Small intestine (tissue), 16 donors: ENCODE results near the gene CRYGC. TPM values are rescaled to one million over a fixed set of nuclear protein-coding genes. Genes with fewer than 3 reads are reported as not detected.

Source experiments
- DNase-seq, 2 donors: peaks; one replicate each; pipeline versions ENCODE4 v3.0.0 to v3.0.0-alpha.2; 2013
- FAIRE-seq: peaks from 2 replicates; lab custom pipeline; 2012; peaks lifted over from hg19 to GRCh38; lab: Jason Lieb, UNC
- H3K27ac ChIP-seq, 3 donors: one replicate each; pipeline ENCODE4 v1.5.1; 2013; ENCODE audit warnings: low read length in 2 of 3, mild to moderate bottlenecking in 2 of 3, control low read depth in 1 of 3, inconsistent platforms in 1 of 3, low read depth in 1 of 3, moderate library complexity in 1 of 3
- H3K27me3 ChIP-seq, 3 donors: one replicate each; pipeline ENCODE4 v1.6.1; 2013; ENCODE audit warnings: low read length in 3 of 3, inconsistent platforms in 1 of 3; ENCODE audit not compliant: control insufficient read depth in 3 of 3, insufficient read depth in 3 of 3
- H3K36me3 ChIP-seq, 3 donors: one replicate each; pipeline ENCODE4 v1.6.1; 2013; ENCODE audit warnings: low read length in 3 of 3, inconsistent platforms in 1 of 3, low read depth in 1 of 3, mild to moderate bottlenecking in 1 of 3, moderate library complexity in 1 of 3; ENCODE audit not compliant: control insufficient read depth in 3 of 3, insufficient read depth in 2 of 3
- H3K4me1 ChIP-seq, 3 donors: one replicate each; pipeline ENCODE4 v1.6.1; 2013; ENCODE audit warnings: low read length in 2 of 3, inconsistent platforms in 1 of 3, low read depth in 1 of 3, mild to moderate bottlenecking in 1 of 3, moderate library complexity in 1 of 3; ENCODE audit not compliant: control insufficient read depth in 3 of 3, insufficient read depth in 2 of 3
- H3K4me3 ChIP-seq, 3 donors: one replicate each; pipeline ENCODE4 v1.5.1; 2013; ENCODE audit warnings: low read length in 3 of 3, control low read depth in 1 of 3, inconsistent platforms in 1 of 3, low read depth in 1 of 3, mild to moderate bottlenecking in 1 of 3, moderate library complexity in 1 of 3
- H3K9me3 ChIP-seq, 2 donors: one replicate each; pipeline ENCODE4 v1.6.1; 2013; ENCODE audit warnings: low read depth in 1 of 2, low read length in 1 of 2; ENCODE audit not compliant: control insufficient read depth in 2 of 2, insufficient read depth in 1 of 2
- WGBS, 3 donors: extraction: QIAGEN DNeasy Blood & Tissue Kit; methylation state at CpG; one replicate each; pipeline ENCODE4 v1.1.7; 2013; 5-methylcytosine and 5-hydroxymethylcytosine counted together
- long read RNA-seq, 10 donors: transcript quantifications; one replicate each; lab custom pipeline, GENCODE V29; 2026
- polyA plus RNA-seq, 4 donors: library from polyadenylated mRNA; stranded (reverse) in 3 of 4; unstranded in 1 of 4; fragments of 200-250 nt in 3 of 4; fragments of 120-200 nt in 1 of 4; gene quantifications; one replicate each; pipeline versions ENCODE4 v1.2.1 to v1.2.3, GENCODE V29; 2013
- donor health status: healthy with polysubstance abuse.
- donor health status: control.
- donor health status: control.
- donor health status: Bipolar disorder and iron deficiency.
- donor health status: healthy.

Gene CRYGC, protein sequence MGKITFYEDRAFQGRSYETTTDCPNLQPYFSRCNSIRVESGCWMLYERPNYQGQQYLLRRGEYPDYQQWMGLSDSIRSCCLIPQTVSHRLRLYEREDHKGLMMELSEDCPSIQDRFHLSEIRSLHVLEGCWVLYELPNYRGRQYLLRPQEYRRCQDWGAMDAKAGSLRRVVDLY
- polyA plus RNA-seq: not detected
- long read RNA-seq, donor 1: 0 reads
- long read RNA-seq, donor 2: 0 reads
- long read RNA-seq, donor 3: 0 reads
- long read RNA-seq, donor 4: 0 reads
- long read RNA-seq, donor 5: 0 reads
- long read RNA-seq, donor 6: 0 reads
- long read RNA-seq, donor 7: 0 reads
- long read RNA-seq, donor 8: 0 reads
- long read RNA-seq, donor 9: 0 reads
- long read RNA-seq, donor 10, partial matches to known transcripts: 0 of 1 reads
- long read RNA-seq, donor 10, other reads (novel, unspliced or antisense): 0 of 1 reads

- DNase-seq (peak; percentile 92 to 95), FAIRE-seq (peak; percentile 85)
- Histone ChIP-seq H3K4me1 (peaks cover 0 to 28% (median 8%) of the 10 kb centered on the region in 3 donors), H3K36me3 (no peaks in the 10 kb centered on the region), H3K9me3 (no peaks in the 10 kb centered on the region), H3K27ac (peak within 1 kb of the TSS; percentile 32 to 83 (median 47)), H3K4me3 (no peak within 1 kb of the TSS), H3K27me3 (no peaks in the 10 kb centered on the region)
- 36 to 62% (median 46%) methylated on average over 19 of the region's 19 CpGs for WGBS, 3 donors
Measured at GRCh38 chr2:208129744-208130711, at the start of gene CRYGC. TSS of gene CRYGC (minus strand) at chr2:208129828. CDS start at chr2:208129792, 36 bp downstream.

- H3K9me3 ChIP-seq: no peaks in the 10 kb centered on the region
- DNase-seq: peak in 1 of 2 donors; percentile 29
Measured at GRCh38 chr2:208179028-208179609, 49.5 kb upstream of the CRYGC start.

GRCh38 chr2:208175840-208176153 lies 46.2 kb upstream of the CRYGC start:
- FAIRE-seq: no peak
- Histone ChIP-seq H3K27ac (no peak overlapping the region), H3K4me3 (no peak overlapping the region), H3K27me3 (no peaks in the 10 kb centered on the region), H3K9me3 (no peaks in the 10 kb centered on the region), H3K36me3 (no peaks in the 10 kb centered on the region), H3K4me1 (no peaks in the 10 kb centered on the region)
- DNase-seq: no peak
- 72 to 83% (median 77%) methylated on average over 6 of the region's 6 CpGs for WGBS, 3 donors

More at GRCh38 chr2:208179028-208179609, 49.5 kb upstream of the CRYGC start:
- 41 to 54% (median 48%) methylated on average over 4 of the region's 4 CpGs for WGBS, 3 donors
- no peak overlapping the region for H3K4me3 ChIP-seq
- H3K27me3 ChIP-seq: peaks cover 0 to 3% (median 0%) of the 10 kb centered on the region in 3 donors
- no peak for FAIRE-seq
- H3K27ac ChIP-seq: no peak overlapping the region
- H3K4me1 ChIP-seq: no peaks in the 10 kb centered on the region
- H3K36me3 ChIP-seq: no peaks in the 10 kb centered on the region

DNA sequence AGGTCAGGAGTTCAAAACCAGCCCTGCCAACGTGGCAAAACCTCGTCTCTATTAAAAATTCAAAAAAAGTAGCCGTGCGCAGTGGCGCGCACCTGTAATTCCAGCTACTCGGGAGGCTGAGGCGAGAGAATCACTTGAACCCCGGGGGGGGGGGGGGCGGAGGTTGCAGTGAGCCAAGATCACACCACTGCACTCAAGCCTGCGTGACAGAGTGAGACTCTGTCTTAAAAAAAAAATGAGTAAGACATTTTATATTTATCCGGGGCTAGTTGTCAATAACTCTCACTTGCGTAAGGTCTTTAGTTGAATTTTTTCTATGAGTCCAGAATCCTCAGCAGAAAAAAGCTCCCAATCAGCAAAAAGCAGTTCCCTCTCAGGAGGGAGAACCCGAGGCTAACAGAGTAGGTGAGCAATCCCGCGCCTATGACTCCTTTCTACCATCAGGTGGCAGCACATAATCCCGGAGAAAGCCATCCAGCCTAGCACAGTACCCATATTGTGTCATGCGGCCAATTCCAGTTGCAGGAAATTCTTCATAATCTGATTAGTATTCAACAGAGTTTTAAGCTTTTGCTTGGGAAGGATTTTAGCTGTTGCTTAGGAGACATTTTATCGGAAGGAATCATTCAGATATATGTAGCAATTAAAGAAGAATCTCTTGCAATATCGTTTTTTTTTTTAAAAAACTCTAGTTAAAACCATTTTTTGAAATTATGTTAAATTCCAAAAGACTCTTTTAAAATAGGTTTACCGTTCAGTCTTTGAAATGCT lies 45.6 kb upstream of the CRYGC start:
- peak; percentile 80 to 88 for DNase-seq
- H3K27me3 ChIP-seq: no peaks in the 10 kb centered on the region
- FAIRE-seq: no peak
- H3K36me3 ChIP-seq: no peaks in the 10 kb centered on the region
- H3K9me3 ChIP-seq: no peaks in the 10 kb centered on the region
- 35 to 42% (median 40%) methylated on average over 20 to 21 of the region's 21 CpGs for WGBS, 3 donors
- no peak overlapping the region for H3K4me3 ChIP-seq
- no peaks in the 10 kb centered on the region for H3K4me1 ChIP-seq
- H3K27ac ChIP-seq: no peak overlapping the region

DNA sequence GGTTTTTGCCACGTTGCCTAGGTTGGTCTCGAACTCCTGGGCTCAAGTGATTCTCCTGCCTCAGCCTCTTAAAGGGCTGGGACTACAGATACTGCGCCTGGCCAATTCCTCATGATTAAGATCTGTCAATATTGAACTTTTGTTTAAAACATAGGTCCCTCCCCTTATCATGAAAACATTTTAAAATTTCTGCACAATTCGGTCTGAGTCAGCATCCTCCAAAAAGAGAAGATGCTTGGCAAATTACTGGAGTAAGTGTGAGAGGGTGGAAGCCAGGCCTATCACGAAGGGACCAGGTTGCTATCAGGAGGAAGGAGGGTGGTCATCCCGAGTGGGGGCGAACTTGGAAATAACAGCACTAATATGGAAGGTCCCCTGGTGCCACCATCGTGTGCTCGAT lies 44.5 kb upstream of the CRYGC start:
- DNase-seq (no peak), FAIRE-seq (no peak)
- 79 to 83% (median 82%) methylated on average over 9 of the region's 9 CpGs for WGBS, 3 donors
- Histone ChIP-seq H3K9me3 (no peaks in the 10 kb centered on the region), H3K27me3 (no peaks in the 10 kb centered on the region), H3K36me3 (no peaks in the 10 kb centered on the region), H3K4me1 (no peaks in the 10 kb centered on the region), H3K4me3 (no peak overlapping the region), H3K27ac (no peak overlapping the region)

- H3K27me3 ChIP-seq: no peaks in the 10 kb centered on the region
- no peaks in the 10 kb centered on the region for H3K4me1 ChIP-seq
- no peak overlapping the region for H3K4me3 ChIP-seq
- no peak for FAIRE-seq
- 59 to 71% (median 66%) methylated on average over 4 of the region's 4 CpGs for WGBS, 3 donors
- no peak overlapping the region for H3K27ac ChIP-seq
- H3K9me3 ChIP-seq: no peaks in the 10 kb centered on the region
- no peaks in the 10 kb centered on the region for H3K36me3 ChIP-seq
- no peak for DNase-seq
Measured at GRCh38 chr2:208172125-208172524, 42.5 kb upstream of the CRYGC start.

DNA sequence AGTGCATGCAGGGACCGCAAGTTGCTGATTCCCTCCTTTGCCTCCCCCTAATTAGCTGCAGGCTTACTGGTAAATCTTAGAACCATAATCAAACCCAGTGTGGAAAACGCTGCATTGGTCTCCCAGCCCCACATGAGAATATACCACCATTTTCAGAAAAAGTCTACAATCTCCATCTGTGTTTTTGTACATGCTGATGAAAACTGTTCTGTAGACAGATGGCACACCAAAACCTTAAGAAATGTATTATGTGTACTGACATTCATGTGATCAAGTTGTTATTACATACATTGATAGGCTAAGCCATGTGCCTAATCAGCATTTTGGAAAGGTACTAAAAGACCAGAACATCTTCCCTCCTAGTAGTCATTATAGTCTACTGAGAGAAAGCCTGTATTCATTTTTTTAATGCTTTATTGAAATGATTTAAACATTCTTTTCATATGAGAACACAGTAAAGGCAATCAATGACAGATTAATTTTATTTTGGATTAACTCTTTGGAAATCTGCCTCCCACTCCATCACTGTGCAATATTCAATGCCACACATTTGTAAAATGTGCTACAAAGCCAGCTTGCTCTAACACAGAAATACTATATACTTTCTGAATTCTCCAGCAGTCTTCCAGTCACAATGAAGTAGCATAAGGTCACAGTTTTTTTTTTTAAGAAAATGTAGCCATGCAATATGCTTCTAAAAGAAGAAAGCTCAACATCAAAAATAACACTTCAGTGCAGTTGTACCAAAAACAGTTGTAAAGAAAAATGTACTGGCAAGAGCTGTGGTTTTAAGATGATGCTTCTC lies 35.5 kb upstream of the CRYGC start:
- FAIRE-seq: no peak
- Histone ChIP-seq H3K9me3 (no peaks in the 10 kb centered on the region), H3K36me3 (no peaks in the 10 kb centered on the region), H3K27me3 (peaks cover 0 to 4% (median 0%) of the 10 kb centered on the region in 3 donors), H3K27ac (no peak overlapping the region), H3K4me3 (no peak overlapping the region), H3K4me1 (no peaks in the 10 kb centered on the region)
- WGBS, 3 donors: 86 to 90% (median 88%) methylated on average over 2 of the region's 2 CpGs
- no peak for DNase-seq
